H1 (cell line): ENCODE data around the gene PNMA1.

Source experiments
- ATF2 ChIP-seq: IDR thresholded peaks from 2 replicates; pipeline ENCODE4 v1.6.1; 2012; ENCODE audit warnings: low read length, inconsistent platforms
- CEBPB ChIP-seq: IDR thresholded peaks from 2 replicates; pipeline ENCODE4 v1.6.1; 2012; ENCODE audit warnings: low read depth, low read length
- EZH2 ChIP-seq: fragments of 200-600 bp; sonication (generic); IDR thresholded peaks from 2 replicates; pipeline ENCODE4 v1.7.1; 2012; ENCODE audit warnings: low read depth, mild to moderate bottlenecking, moderate library complexity, low read length, inconsistent platforms; ENCODE audit not compliant: severe bottlenecking
- POLR2AphosphoS5 ChIP-seq: IDR thresholded peaks from 2 replicates; pipeline ENCODE4 v1.6.1; 2011; ENCODE audit warnings: low read depth, low read length
- RAD21 ChIP-seq, 2 experiments: IDR thresholded peaks in 1 of 2; conservative IDR thresholded peaks in 1 of 2; 2 replicates each; pipeline ENCODE4 v1.6.1; 2011; ENCODE audit warnings: low read depth in 2 of 2, low read length in 2 of 2, improper control_type of control experiment in 1 of 2, inconsistent platforms in 1 of 2, mild to moderate bottlenecking in 1 of 2, moderate library complexity in 1 of 2
- ZNF274 ChIP-seq: IDR thresholded peaks from 2 replicates; pipeline ENCODE4 v1.7.0; 2012; ENCODE audit warnings: low read length, borderline replicate concordance; ENCODE audit errors: extremely low read depth
- TF ChIP-seq, protein P1 (sequence below), 3 experiments: IDR thresholded peaks; 1 replicate in 2 of 3; 2 replicates in 1 of 3; pipeline versions ENCODE4 v1.5.1 to v1.6.1; 2011; ENCODE audit warnings: low read length in 3 of 3, mild to moderate bottlenecking in 3 of 3, inconsistent platforms in 2 of 3, low read depth in 1 of 3, moderate library complexity in 1 of 3; ENCODE audit not compliant: insufficient read depth in 1 of 3; ENCODE audit errors: control extremely low read depth in 1 of 3

DNA sequence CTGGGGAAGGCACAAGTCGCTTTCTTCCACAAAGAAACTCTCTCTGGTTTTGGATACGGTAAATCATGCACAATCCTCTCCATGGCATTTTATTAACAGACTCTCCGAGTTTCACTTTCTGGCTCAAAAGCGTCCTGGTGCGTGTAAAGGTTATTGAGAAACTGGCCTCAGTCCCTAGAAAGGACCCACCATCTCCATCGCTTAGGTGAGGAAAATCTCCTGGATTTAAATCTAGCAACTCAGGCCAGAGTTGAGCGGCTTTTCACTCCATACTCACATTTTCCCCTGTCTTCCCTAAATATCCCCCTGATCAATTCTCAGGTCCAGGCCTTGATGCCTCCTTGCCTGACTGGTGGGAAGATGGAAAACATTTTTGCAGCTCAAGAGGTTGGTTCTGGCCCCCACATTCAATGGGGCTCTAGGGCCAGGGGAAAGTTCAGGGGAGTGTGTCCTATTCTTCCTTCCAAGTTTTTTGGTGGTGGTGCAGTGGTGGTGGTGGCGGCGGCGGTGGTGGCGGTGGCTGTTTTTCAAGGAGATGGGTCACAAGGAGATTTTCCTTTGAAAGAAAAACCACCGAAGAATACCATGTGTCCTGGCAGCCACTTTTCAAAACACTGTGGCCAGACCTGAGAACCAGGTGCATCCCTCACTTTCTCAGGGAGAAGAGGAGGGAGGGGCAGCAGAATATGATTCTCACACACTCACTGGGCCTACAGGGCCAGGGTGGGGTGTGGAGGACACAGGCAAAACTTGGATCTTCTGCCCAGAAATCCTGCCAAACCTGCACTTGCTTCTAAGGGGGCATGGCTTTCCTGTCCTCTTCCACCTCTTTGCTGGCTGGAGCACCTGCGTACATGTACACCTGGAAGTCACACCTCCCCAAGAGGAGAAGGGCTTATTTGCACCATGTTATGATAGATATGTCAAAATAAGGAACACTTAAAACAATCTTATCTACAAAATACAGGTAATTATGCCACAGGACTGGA lies 46.7 kb upstream of the PNMA1 start:
- no peak for TF ChIP-seq CEBPB
- TF ChIP-seq, protein P1, sequence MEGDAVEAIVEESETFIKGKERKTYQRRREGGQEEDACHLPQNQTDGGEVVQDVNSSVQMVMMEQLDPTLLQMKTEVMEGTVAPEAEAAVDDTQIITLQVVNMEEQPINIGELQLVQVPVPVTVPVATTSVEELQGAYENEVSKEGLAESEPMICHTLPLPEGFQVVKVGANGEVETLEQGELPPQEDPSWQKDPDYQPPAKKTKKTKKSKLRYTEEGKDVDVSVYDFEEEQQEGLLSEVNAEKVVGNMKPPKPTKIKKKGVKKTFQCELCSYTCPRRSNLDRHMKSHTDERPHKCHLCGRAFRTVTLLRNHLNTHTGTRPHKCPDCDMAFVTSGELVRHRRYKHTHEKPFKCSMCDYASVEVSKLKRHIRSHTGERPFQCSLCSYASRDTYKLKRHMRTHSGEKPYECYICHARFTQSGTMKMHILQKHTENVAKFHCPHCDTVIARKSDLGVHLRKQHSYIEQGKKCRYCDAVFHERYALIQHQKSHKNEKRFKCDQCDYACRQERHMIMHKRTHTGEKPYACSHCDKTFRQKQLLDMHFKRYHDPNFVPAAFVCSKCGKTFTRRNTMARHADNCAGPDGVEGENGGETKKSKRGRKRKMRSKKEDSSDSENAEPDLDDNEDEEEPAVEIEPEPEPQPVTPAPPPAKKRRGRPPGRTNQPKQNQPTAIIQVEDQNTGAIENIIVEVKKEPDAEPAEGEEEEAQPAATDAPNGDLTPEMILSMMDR (IDR thresholded peaks at IDR 0.05; ENCODE audit: control extremely low read depth in 1 of 3, insufficient read depth in 1 of 3, low read depth in 1 of 3, low read length in 3 of 3) = no peak
- no peak for TF ChIP-seq ATF2
- TF ChIP-seq ZNF274 = no peak
- TF ChIP-seq EZH2 = no peak
- no peak for TF ChIP-seq POLR2AphosphoS5
- no peak for TF ChIP-seq RAD21 (IDR thresholded peaks at IDR 0.05 in 1 of 2, conservative IDR thresholded peaks at IDR 0.05 in 1 of 2; ENCODE audit: low read depth in 2 of 2, low read length in 2 of 2)
